WTC11 (cell line): ENCODE measurements around the gene KHDC4. TPM values are rescaled to one million over a fixed set of nuclear protein-coding genes. Genes with fewer than 3 reads are reported as not detected.

Source experiments
- ATF2 ChIP-seq: sonication (generic); formaldehyde crosslinking; IDR thresholded peaks from 2 replicates; pipeline ENCODE4 v1.8.1; 2022; ENCODE audit warnings: low read depth, missing genetic modification reagents, borderline replicate concordance
- E2F5 ChIP-seq: sonication (generic); formaldehyde crosslinking; IDR thresholded peaks from 2 replicates; pipeline ENCODE4 v1.8.1; 2022; ENCODE audit warnings: mild to moderate bottlenecking, moderate library complexity, missing genetic modification reagents
- ELF4 ChIP-seq: sonication (generic); formaldehyde crosslinking; IDR thresholded peaks from 2 replicates; pipeline ENCODE4 v1.8.1; 2022; ENCODE audit warnings: low read depth, mild to moderate bottlenecking, moderate library complexity, missing genetic modification reagents
- ESRRA ChIP-seq: sonication (generic); formaldehyde crosslinking; IDR thresholded peaks from 2 replicates; pipeline ENCODE4 v1.8.1; 2022; ENCODE audit warnings: mild to moderate bottlenecking, missing genetic modification reagents, borderline replicate concordance
- GABPB1 ChIP-seq: sonication (generic); formaldehyde crosslinking; IDR thresholded peaks from 2 replicates; pipeline ENCODE4 v1.8.1; 2023; ENCODE audit warnings: mild to moderate bottlenecking, missing genetic modification reagents
- HMGA2 ChIP-seq: fragments of 250-450 bp; sonication (Bioruptor Pico); IDR thresholded peaks from 2 replicates; pipeline ENCODE4 v1.4.0; 2021; ENCODE audit warnings: mild to moderate bottlenecking, moderate library complexity
- HMGXB4 ChIP-seq: sonication (generic); formaldehyde crosslinking; IDR thresholded peaks from 2 replicates; pipeline ENCODE4 v1.8.1; 2023; ENCODE audit warnings: mild to moderate bottlenecking, moderate library complexity, missing genetic modification reagents
- IRF1 ChIP-seq: sonication (generic); formaldehyde crosslinking; IDR thresholded peaks from 2 replicates; pipeline ENCODE4 v1.8.0; 2023; ENCODE audit warnings: missing genetic modification reagents
- IRF2 ChIP-seq: sonication (generic); formaldehyde crosslinking; IDR thresholded peaks from 2 replicates; pipeline ENCODE4 v1.8.0; 2022; ENCODE audit warnings: low read depth, missing genetic modification reagents, borderline replicate concordance
- KAT7 ChIP-seq: sonication (generic); formaldehyde crosslinking; IDR thresholded peaks from 2 replicates; pipeline ENCODE4 v1.8.1; 2023; ENCODE audit warnings: missing genetic modification reagents, mild to moderate bottlenecking, borderline replicate concordance
- MAX ChIP-seq: sonication (generic); formaldehyde crosslinking; IDR thresholded peaks from 2 replicates; pipeline ENCODE4 v1.8.0; 2022; ENCODE audit warnings: mild to moderate bottlenecking, missing genetic modification reagents
- MYBL2 ChIP-seq: sonication (generic); formaldehyde crosslinking; IDR thresholded peaks from 2 replicates; pipeline ENCODE4 v1.8.1; 2023; ENCODE audit warnings: mild to moderate bottlenecking, moderate library complexity, missing genetic modification reagents
- PRDM15 ChIP-seq: sonication (generic); formaldehyde crosslinking; IDR thresholded peaks from 2 replicates; pipeline ENCODE4 v1.8.0; 2022; ENCODE audit warnings: missing genetic modification reagents
- SP1 ChIP-seq: sonication (generic); formaldehyde crosslinking; conservative IDR thresholded peaks from 2 replicates; pipeline ENCODE4 v1.8.1; 2022; ENCODE audit warnings: missing genetic modification reagents
- TEAD4 ChIP-seq: sonication (generic); formaldehyde crosslinking; IDR thresholded peaks from 2 replicates; pipeline ENCODE4 v1.8.0; 2022; ENCODE audit warnings: mild to moderate bottlenecking, missing genetic modification reagents
- USF2 ChIP-seq: sonication (generic); formaldehyde crosslinking; IDR thresholded peaks from 2 replicates; pipeline ENCODE4 v1.8.1; 2023; ENCODE audit warnings: mild to moderate bottlenecking, missing genetic modification reagents, moderate library complexity
- ZBTB21 ChIP-seq: sonication (generic); formaldehyde crosslinking; IDR thresholded peaks from 2 replicates; pipeline ENCODE4 v1.8.1; 2023; ENCODE audit warnings: mild to moderate bottlenecking, missing genetic modification reagents, borderline replicate concordance
- ZBTB43 ChIP-seq: sonication (generic); formaldehyde crosslinking; IDR thresholded peaks from 2 replicates; pipeline ENCODE4 v1.8.1; 2023; ENCODE audit warnings: mild to moderate bottlenecking, missing genetic modification reagents
- ZMAT4 ChIP-seq: fragments of 250-450 bp; sonication (Bioruptor Pico); IDR thresholded peaks from 2 replicates; pipeline ENCODE4 v1.9.0; 2021; ENCODE audit warnings: mild to moderate bottlenecking
- ZNF121 ChIP-seq: sonication (generic); formaldehyde crosslinking; IDR thresholded peaks from 2 replicates; pipeline ENCODE4 v1.8.0; 2023; ENCODE audit warnings: missing genetic modification reagents
- ZNF263 ChIP-seq: sonication (generic); formaldehyde crosslinking; IDR thresholded peaks from 2 replicates; pipeline ENCODE4 v1.8.1; 2022; ENCODE audit warnings: low read depth, mild to moderate bottlenecking, moderate library complexity, missing genetic modification reagents
- ZNF281 ChIP-seq: sonication (generic); formaldehyde crosslinking; IDR thresholded peaks from 2 replicates; pipeline ENCODE4 v1.8.0; 2023; ENCODE audit warnings: mild to moderate bottlenecking, missing genetic modification reagents
- ZNF396 ChIP-seq: fragments of 250-450 bp; sonication (Bioruptor Pico); IDR thresholded peaks from 2 replicates; pipeline ENCODE4 v1.8.0; 2021; ENCODE audit warnings: mild to moderate bottlenecking, moderate library complexity, borderline replicate concordance
- ZNF423 ChIP-seq: fragments of 250-450 bp; sonication (Bioruptor Pico); IDR thresholded peaks from 2 replicates; pipeline ENCODE4 v2.1.2; 2022; ENCODE audit warnings: mild to moderate bottlenecking, moderate library complexity
- total RNA-seq: library from RNA; stranded (reverse); gene quantifications from 3 replicates; pipeline ENCODE4 v1.2.3, GENCODE V29; 2021

The KHDC4 gene
- total RNA-seq, 1 experiment from 2014 or later, result 64.4 TPM

GRCh38 chr1:155978325-155978972, 44.2 kb upstream of the KHDC4 start, which contains the start of gene ARHGEF2 (continued):
- TF ChIP-seq PRDM15 (CRISPR knock-in tag) (no peak), IRF1 (CRISPR knock-in tag) (no peak), E2F5 (CRISPR knock-in tag) (0 out of 2 replicates have a peak, but pooled peaks have one; percentile 22), ZMAT4 (CRISPR knock-in tag) (no peak), ZNF396 (CRISPR knock-in tag) (no peak), ZBTB43 (CRISPR knock-in tag) (no peak), ZNF423 (no peak), MYBL2 (peak; percentile 68; the same call in 1 of the 2 replicates), ZNF263 (no peak), MAX (peak; percentile 49; the same call in 1 of the 2 replicates), ELF4 (CRISPR knock-in tag) (no peak), ATF2 (CRISPR knock-in tag) (no peak), GABPB1 (CRISPR knock-in tag) (peak; percentile 41; the same call in 1 of the 2 replicates), HMGA2 (CRISPR knock-in tag) (no peak), KAT7 (no peak; the same call in 1 of the 2 replicates), ZBTB21 (CRISPR knock-in tag) (no peak), IRF2 (CRISPR knock-in tag) (no peak), USF2 (CRISPR knock-in tag) (no peak), TEAD4 (CRISPR knock-in tag) (no peak), ZNF121 (CRISPR knock-in tag) (no peak), ESRRA (CRISPR knock-in tag) (no peak), HMGXB4 (CRISPR knock-in tag) (0 out of 2 replicates have a peak, but pooled peaks have one; percentile 19), SP1 (CRISPR knock-in tag) (peak; percentile 57), ZNF281 (CRISPR knock-in tag) (peak; percentile 46; the same call in 1 of the 2 replicates)
